Measurements from ENCODE around the gene CCL18.

DNA sequence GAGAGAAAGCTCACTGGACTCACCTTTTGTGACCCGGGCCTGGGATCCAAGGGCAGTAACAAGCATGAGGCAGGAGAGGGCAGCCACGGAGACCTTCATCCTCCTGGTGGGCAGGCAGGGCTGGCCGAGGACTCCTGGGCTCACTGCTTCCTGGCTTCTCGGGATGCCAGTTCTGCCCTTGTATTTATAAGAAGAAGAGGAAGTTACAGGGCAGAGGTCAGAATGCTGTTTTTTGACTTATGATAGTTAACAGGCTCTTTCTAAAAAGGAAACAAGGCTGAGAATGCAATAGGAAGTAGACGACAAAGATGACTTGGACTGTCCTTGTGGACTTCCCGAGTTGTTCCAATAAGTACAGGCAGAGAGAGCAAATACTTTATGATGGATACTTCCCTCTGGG is 46.3 kb upstream of the CCL18 start, which contains the start of gene CCL23:
- TF ChIP-seq, protein P1, sequence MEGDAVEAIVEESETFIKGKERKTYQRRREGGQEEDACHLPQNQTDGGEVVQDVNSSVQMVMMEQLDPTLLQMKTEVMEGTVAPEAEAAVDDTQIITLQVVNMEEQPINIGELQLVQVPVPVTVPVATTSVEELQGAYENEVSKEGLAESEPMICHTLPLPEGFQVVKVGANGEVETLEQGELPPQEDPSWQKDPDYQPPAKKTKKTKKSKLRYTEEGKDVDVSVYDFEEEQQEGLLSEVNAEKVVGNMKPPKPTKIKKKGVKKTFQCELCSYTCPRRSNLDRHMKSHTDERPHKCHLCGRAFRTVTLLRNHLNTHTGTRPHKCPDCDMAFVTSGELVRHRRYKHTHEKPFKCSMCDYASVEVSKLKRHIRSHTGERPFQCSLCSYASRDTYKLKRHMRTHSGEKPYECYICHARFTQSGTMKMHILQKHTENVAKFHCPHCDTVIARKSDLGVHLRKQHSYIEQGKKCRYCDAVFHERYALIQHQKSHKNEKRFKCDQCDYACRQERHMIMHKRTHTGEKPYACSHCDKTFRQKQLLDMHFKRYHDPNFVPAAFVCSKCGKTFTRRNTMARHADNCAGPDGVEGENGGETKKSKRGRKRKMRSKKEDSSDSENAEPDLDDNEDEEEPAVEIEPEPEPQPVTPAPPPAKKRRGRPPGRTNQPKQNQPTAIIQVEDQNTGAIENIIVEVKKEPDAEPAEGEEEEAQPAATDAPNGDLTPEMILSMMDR (IDR thresholded peaks at IDR 0.05), result no peak
- TF ChIP-seq POLR2A (IDR thresholded peaks at IDR 0.05), result no peak
- TF ChIP-seq EP300 (IDR thresholded peaks at IDR 0.05), result peak in 1 of 2 donors; percentile 18

Data from tibial nerve (tissue), 4 donors.